HG03025 (cell line): ENCODE measurements around the gene CPEB3.
A peak's percentile ranks its signal among the peaks of the same experiment; 100 is the strongest.
"Not testable (repeated sequence)": the region's sequence is repeated elsewhere in the genome, so short reads cannot be mapped to it uniquely, and the experiment has no call there.

ENCODE experiments used
- ATAC-seq: cut with Tn5 transposase; IDR thresholded peaks from one replicate; pipeline ENCODE4 v1.9.1; 2021; ENCODE audit warnings: mild to moderate bottlenecking, moderate library complexity; ENCODE audit not compliant: unreplicated experiment, low FRiP score

Gene CPEB3

GRCh38 chr10:92149261-92149660, 141.6 kb downstream of the CPEB3 start:
- ATAC-seq = no peak

GRCh38 chr10:92146781-92147180, 144.1 kb downstream of the CPEB3 start:
- ATAC-seq = no peak

DNA sequence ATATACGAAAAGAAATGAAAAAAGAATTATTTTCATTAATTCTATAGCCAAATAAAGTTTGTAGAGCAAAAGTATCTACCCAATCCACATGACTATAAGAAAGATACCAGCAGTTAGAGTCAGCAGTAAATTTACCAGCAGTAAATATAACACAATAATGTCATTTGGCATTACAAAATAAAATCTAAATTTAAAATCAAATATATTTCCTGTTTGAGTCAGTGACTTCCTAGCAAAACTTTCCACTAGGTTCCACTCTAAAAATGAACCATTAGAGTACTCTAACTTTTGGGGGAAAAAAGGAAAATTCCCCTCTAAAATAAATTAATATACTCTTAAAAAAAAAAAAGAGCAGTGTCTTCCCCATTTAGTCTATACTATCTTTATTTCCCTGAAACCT, 144.8 kb downstream of the CPEB3 start:
- no peak for ATAC-seq

DNA sequence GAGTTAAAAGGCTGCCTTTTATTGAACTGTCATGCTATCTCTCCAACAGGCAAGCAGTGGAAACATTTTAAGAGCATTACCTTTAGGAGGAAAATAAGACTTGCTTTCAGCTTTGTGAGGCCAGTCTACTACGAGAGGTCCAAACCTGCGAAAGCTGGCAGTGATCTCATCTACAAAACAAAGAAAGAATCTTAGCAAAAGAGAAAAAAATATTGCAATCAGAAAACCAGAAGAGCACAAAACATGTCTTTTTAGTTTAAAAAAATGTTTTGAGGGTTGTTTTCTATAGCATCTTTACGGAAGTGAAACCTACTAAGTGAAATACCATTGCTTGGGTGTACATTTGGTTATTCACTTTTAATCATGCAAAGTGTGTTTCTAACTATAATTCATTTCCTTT, 147.9 kb downstream of the CPEB3 start:
- ATAC-seq = peak; percentile 77

GRCh38 chr10:92142512-92142911, 148.4 kb downstream of the CPEB3 start:
- no peak for ATAC-seq

DNA sequence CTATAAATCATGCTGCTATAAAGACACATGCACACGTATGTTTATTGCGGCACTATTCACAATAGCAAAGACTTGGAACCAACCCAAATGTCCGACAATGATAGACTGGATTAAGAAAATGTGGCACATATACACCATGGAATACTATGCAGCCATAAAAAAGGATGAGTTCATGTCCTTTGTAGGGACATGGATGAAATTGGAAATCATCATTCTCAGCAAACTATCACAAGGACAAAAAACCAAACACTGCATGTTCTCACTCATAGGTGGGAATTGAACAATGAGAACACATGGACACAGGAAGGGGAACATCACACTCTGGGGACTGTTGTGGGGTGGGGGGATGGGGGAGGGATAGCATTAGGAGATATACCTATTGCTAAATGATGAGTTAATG, 149.7 kb downstream of the CPEB3 start:
- ATAC-seq = not testable (repeated sequence)

GRCh38 chr10:92134049-92134448, 156.8 kb downstream of the CPEB3 start:
- ATAC-seq = not testable (repeated sequence)

GRCh38 chr10:92131275-92131820, 159.5 kb downstream of the CPEB3 start:
- ATAC-seq = no peak

DNA sequence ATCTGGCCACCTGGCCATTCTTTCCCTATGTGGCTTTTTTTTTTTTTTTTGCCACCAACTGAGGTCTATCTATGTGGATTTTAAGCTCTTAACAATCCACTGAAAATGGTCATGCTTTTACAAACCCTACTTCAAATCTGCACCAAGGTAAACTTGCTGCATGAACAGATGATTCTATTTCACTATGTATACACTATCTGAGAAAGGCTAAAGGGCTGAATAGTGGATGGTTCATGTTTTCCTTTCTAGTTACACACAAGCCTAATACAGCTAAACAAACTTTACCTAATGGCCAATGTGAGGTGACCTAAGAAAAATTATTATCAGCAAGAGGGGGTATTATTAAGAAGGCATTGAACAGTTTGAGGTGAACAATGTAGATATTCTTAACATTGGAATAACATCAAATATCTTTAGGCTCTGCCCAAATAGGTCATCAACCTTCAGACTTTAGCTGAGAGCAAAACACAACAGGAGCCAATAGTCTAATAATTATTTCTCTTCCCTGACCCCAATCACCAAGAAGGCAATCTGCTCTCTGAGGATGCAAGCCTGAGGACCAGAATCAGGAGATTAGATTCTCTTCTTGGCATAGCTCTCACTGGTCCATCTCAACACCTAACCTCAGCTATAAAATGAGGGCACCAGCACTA, 160.1 kb downstream of the CPEB3 start:
- ATAC-seq = no peak

DNA sequence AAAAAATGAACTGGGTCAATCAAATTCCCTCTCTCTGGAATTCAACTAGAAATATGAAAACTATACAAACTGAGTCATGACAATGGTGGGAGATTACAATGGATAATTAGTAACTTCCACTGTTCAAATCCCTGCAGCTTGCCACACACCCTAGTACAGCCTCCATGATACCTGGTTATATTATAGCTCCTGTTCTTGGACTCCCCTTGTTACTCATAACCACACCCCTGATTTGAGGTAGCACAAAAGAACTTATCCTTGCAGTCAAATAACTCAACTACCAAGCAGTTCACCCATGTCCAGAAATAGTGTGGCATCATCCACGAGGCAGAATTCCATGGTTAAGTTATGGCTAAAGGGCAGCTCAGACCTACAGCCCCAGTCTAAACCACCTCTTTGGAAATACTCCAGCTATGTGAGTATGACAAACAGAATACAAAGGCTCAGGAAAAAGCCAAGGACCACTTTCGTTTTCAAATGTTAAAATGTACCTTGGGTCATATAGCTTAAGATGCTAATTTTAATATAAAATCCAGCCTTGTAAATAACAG, 164.7 kb downstream of the CPEB3 start:
- no peak for ATAC-seq

- no peak for ATAC-seq
Measured at GRCh38 chr10:92125144-92125543, 165.7 kb downstream of the CPEB3 start.

GRCh38 chr10:92124616-92125143, 166.2 kb downstream of the CPEB3 start:
- no peak for ATAC-seq

GRCh38 chr10:92124020-92124419, 166.9 kb downstream of the CPEB3 start:
- ATAC-seq = no peak

DNA sequence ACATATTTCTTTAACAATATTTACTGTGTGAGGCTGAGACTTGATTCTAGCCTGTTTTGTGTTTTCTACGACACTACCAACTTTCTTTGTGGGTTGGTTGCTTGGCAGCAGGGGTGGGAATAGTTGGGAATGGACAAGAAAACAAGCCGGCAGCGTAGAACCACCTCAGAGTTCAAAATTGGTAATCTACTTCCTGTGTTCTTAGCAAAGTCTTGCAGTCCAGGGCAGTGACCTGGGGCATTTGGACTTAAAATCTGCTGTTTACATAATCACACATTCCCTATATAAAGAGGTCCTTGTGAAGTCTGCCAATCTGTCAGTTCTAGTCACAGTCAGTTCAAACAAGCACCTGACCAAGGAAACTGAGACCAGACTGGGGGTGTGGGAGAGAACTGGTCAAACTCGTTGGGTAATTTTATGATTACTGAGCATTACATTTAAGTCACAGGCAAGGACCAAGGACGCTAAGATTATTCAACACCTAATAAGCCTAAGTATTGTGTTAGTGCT, 167.9 kb downstream of the CPEB3 start:
- no peak for ATAC-seq

GRCh38 chr10:92121686-92122492, 169.0 kb downstream of the CPEB3 start:
- no peak for ATAC-seq

DNA sequence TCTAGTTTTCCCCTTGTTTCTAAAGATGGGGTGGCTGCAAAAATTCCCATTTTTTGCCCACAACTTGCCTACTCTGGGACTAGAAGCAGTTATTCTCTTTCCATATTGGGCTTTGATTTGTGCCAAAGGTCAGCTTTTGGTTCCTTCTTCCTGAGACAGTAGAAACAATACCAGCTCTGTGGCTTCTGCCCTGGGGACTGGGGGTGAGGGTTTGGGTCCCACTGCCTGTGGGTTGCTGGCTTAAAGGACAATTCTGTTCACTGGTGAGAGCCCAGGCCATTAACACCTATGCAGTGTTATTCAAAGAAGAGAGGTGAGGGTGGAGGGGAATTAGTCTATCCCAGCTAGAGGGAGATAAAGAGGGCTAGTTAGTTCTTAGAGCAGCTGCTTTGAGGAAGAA, 171.5 kb downstream of the CPEB3 start:
- ATAC-seq = no peak

GRCh38 chr10:92114917-92115316, 176.0 kb downstream of the CPEB3 start:
- not testable (repeated sequence) for ATAC-seq

DNA sequence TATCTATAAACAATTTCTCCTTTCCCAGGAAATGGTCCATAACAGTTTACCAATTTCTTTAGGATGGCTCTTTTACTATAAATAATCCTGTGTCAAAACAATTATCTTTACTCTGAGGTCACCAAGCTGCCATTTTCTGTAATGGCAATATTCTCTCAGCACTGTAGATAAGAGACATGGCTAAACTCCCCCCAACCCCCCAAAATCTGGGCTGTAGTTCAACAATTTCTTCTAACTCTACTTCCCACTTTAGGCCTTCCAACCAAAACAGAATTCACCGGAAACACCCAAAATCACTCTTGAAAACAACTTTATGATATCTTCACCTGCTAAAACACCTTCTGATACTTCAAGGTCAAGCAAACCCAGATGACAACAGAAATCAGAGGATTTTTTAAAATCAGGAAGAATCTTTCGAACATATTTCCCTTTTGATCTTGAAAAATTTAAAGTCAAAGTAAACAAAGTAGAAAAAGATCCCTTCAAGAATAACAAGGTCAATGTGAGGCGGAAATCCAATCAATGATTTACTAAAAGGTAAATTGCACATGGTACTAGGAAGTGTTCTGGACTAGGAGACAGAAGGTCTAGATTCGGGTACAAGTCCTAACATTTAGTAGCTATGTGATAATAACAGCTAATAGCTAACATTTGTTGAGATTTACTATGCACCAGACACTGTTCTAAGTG, 176.8 kb downstream of the CPEB3 start:
- no peak for ATAC-seq

GRCh38 chr10:92112462-92112861, 178.4 kb downstream of the CPEB3 start:
- ATAC-seq = no peak

GRCh38 chr10:92111336-92111939, 179.4 kb downstream of the CPEB3 start:
- ATAC-seq = no peak
